ENCODE results near the gene MLST8.

MLST8 gene

DNA sequence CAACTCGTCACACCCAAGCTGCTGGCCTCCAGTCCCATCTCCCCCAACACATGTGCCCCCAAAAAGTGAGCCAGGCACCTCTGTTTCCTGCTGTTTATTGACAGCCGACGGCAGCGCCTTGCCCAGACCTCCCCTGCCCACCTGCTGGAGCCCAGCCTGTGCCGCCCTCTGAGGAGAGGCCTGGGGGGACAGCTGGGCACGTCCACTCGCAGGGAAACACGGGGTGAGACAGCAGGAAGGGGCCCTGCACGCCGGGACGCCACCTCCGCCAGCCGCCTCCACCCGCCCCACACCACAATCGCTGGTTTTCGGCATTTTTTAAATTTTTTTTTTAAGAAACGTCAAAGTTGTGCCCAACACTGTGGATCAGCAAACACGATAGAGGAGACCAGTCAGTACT is 28.2 kb upstream of the MLST8 start (continued):
- TF ChIP-seq, protein P1, sequence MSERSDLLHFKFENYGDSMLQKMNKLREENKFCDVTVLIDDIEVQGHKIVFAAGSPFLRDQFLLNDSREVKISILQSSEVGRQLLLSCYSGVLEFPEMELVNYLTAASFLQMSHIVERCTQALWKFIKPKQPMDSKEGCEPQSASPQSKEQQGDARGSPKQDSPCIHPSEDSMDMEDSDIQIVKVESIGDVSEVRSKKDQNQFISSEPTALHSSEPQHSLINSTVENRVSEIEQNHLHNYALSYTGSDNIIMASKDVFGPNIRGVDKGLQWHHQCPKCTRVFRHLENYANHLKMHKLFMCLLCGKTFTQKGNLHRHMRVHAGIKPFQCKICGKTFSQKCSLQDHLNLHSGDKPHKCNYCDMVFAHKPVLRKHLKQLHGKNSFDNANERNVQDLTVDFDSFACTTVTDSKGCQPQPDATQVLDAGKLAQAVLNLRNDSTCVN (tag by site-specific recombination; optimal IDR thresholded peaks at IDR 0.05) = no peak
- no peak for TF ChIP-seq ZNF792 (tag by site-specific recombination; IDR thresholded peaks at IDR 0.05)

DNA sequence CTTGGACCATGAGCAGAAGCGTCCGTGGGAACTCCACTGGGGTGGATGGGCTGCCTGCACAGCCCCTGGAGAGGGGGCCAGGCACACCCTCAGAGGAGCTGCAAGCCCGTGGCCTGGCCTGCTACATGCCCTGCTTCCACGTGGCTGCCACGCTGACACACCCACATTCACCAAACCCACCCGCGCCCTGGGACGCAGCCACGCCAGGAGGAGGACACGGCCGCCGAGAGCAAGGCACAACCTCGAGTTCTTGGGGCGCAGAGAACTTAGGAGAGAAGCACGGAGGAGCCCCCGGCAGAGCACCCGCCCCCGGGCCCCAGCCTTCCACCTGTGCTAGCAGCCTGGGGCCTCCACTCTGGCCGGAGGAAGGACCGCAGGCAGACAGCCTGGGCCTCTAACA is 27.7 kb upstream of the MLST8 start:
- Histone ChIP-seq H3K36me3 (ENCODE audit: control insufficient read depth in 2 of 2, insufficient read depth in 1 of 2, low read length in 2 of 2) (peaks cover 0 to 49% of the 10 kb centered on the region in 2 experiments; a peak in 1 of 3 replicates), H3K27ac (ENCODE audit: extremely low read depth, low read depth, low read length) (no peak overlapping the region), H3K4me3 (ENCODE audit: low read depth, low read length) (no peak overlapping the region), H3K9me3 (ENCODE audit: control insufficient read depth, insufficient read depth, low read depth, low read length) (no peaks in the 10 kb centered on the region), H3K4me1 (ENCODE audit: control insufficient read depth, insufficient read depth, low read length) (no peaks in the 10 kb centered on the region)
- ChIA-PET POLR2A (interaction anchor here (0.6 kb wide), 1 partner anchor 1452 kb away, joined by 3 read pairs; no protein-coding TSS in a partner anchor), CTCF (interaction anchor here (0.6 kb wide), 1 partner anchor 17 kb away, joined by 3 read pairs; no protein-coding TSS in a partner anchor)
- TF ChIP-seq ZBTB20 (tag by site-specific recombination; IDR thresholded peaks at IDR 0.05) (no peak), KLF10 (tag by site-specific recombination; IDR thresholded peaks at IDR 0.05) (0 out of 2 replicates have a peak, but pooled peaks have one; percentile 23)

DNA sequence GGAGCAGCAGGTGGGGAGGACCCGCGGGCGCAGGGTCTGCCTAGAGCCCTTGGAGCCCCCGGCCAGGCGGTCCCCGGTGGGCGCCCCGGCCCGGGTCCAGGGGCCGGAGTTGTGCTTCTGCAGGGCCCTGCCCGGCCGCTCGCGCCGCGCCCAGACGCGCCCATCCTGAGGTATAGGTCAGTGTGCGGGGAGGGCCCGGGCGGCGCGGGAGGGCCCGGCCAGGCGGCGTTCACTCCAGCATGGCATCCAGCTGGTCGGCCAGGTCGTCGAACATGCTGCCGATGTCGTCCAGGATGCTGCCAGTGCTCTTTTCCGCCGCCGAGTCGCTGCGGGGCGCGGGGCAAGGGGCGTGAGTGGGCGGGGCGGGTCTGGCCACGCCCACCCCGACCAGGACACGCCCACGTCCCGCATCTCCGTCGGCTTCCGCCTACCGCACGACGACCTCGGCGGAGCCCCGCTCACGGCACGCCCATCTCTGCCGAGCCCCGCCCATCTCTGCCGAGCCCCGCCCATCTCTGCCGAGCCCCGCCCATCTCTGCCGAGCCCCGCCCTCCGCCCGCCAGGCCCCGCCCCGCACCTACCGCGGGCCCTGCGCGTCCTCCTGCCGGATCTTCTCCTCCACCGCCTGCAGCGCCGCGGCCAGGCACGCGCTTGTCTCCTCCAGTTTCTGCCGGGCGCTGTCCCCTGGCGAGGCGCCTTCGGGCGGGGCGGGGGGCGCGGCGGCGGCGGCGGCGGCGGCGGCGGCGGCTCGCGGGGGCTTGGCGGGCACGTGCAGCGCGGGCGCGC is 26.7 kb upstream of the MLST8 start:
- TF ChIP-seq, protein P2, sequence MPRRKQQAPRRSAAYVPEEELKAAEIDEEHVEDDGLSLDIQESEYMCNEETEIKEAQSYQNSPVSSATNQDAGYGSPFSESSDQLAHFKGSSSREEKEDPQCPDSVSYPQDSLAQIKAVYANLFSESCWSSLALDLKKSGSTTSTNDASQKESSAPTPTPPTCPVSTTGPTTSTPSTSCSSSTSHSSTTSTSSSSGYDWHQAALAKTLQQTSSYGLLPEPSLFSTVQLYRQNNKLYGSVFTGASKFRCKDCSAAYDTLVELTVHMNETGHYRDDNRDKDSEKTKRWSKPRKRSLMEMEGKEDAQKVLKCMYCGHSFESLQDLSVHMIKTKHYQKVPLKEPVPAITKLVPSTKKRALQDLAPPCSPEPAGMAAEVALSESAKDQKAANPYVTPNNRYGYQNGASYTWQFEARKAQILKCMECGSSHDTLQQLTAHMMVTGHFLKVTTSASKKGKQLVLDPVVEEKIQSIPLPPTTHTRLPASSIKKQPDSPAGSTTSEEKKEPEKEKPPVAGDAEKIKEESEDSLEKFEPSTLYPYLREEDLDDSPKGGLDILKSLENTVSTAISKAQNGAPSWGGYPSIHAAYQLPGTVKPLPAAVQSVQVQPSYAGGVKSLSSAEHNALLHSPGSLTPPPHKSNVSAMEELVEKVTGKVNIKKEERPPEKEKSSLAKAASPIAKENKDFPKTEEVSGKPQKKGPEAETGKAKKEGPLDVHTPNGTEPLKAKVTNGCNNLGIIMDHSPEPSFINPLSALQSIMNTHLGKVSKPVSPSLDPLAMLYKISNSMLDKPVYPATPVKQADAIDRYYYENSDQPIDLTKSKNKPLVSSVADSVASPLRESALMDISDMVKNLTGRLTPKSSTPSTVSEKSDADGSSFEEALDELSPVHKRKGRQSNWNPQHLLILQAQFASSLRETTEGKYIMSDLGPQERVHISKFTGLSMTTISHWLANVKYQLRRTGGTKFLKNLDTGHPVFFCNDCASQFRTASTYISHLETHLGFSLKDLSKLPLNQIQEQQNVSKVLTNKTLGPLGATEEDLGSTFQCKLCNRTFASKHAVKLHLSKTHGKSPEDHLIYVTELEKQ (tag by site-specific recombination; IDR thresholded peaks at IDR 0.05; ENCODE audit: borderline replicate concordance) = no peak
- TF ChIP-seq ZSCAN16 (tag by site-specific recombination; IDR thresholded peaks at IDR 0.05) (no peak), ZNF621 (tag by site-specific recombination; IDR thresholded peaks at IDR 0.05) (no peak), ZNF549 (tag by site-specific recombination; IDR thresholded peaks at IDR 0.05) (no peak), YY2 (tag by site-specific recombination; IDR thresholded peaks at IDR 0.05) (no peak), ZNF239 (tag by site-specific recombination; IDR thresholded peaks at IDR 0.05) (no peak), KLF8 (tag by site-specific recombination; IDR thresholded peaks at IDR 0.05) (peak; percentile 97), ZNF324 (tag by site-specific recombination; IDR thresholded peaks at IDR 0.05) (no peak), KLF1 (tag by site-specific recombination; IDR thresholded peaks at IDR 0.05) (peak; percentile 36; the same call in 1 of the 2 replicates), KLF10 (tag by site-specific recombination; IDR thresholded peaks at IDR 0.05) (peak; percentile 89), TRIM28 (IDR thresholded peaks at IDR 0.05; ENCODE audit: borderline replicate concordance, low read length) (no peak), ZNF514 (tag by site-specific recombination; IDR thresholded peaks at IDR 0.05) (no peak), KLF9 (tag by site-specific recombination; IDR thresholded peaks at IDR 0.05; ENCODE audit: low read depth) (peak; percentile 95), MZF1 (tag by site-specific recombination; IDR thresholded peaks at IDR 0.05; ENCODE audit: borderline replicate concordance) (no peak), ZNF521 (tag by site-specific recombination; IDR thresholded peaks at IDR 0.05) (no peak), SP3 (tag by site-specific recombination; IDR thresholded peaks at IDR 0.05) (0 out of 2 replicates have a peak, but pooled peaks have one; percentile 26)
- TF ChIP-seq, protein P3, sequence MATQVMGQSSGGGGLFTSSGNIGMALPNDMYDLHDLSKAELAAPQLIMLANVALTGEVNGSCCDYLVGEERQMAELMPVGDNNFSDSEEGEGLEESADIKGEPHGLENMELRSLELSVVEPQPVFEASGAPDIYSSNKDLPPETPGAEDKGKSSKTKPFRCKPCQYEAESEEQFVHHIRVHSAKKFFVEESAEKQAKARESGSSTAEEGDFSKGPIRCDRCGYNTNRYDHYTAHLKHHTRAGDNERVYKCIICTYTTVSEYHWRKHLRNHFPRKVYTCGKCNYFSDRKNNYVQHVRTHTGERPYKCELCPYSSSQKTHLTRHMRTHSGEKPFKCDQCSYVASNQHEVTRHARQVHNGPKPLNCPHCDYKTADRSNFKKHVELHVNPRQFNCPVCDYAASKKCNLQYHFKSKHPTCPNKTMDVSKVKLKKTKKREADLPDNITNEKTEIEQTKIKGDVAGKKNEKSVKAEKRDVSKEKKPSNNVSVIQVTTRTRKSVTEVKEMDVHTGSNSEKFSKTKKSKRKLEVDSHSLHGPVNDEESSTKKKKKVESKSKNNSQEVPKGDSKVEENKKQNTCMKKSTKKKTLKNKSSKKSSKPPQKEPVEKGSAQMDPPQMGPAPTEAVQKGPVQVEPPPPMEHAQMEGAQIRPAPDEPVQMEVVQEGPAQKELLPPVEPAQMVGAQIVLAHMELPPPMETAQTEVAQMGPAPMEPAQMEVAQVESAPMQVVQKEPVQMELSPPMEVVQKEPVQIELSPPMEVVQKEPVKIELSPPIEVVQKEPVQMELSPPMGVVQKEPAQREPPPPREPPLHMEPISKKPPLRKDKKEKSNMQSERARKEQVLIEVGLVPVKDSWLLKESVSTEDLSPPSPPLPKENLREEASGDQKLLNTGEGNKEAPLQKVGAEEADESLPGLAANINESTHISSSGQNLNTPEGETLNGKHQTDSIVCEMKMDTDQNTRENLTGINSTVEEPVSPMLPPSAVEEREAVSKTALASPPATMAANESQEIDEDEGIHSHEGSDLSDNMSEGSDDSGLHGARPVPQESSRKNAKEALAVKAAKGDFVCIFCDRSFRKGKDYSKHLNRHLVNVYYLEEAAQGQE (tag by site-specific recombination; IDR thresholded peaks at IDR 0.05) = no peak
- TF ChIP-seq, protein P4, sequence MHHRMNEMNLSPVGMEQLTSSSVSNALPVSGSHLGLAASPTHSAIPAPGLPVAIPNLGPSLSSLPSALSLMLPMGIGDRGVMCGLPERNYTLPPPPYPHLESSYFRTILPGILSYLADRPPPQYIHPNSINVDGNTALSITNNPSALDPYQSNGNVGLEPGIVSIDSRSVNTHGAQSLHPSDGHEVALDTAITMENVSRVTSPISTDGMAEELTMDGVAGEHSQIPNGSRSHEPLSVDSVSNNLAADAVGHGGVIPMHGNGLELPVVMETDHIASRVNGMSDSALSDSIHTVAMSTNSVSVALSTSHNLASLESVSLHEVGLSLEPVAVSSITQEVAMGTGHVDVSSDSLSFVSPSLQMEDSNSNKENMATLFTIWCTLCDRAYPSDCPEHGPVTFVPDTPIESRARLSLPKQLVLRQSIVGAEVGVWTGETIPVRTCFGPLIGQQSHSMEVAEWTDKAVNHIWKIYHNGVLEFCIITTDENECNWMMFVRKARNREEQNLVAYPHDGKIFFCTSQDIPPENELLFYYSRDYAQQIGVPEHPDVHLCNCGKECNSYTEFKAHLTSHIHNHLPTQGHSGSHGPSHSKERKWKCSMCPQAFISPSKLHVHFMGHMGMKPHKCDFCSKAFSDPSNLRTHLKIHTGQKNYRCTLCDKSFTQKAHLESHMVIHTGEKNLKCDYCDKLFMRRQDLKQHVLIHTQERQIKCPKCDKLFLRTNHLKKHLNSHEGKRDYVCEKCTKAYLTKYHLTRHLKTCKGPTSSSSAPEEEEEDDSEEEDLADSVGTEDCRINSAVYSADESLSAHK (tag by site-specific recombination; IDR thresholded peaks at IDR 0.05) = no peak
- no peaks in the 10 kb centered on the region for H3K9me3 ChIP-seq (ENCODE audit: control insufficient read depth, insufficient read depth, low read depth, low read length)
- peaks cover 0 to 50% of the 10 kb centered on the region in 2 experiments; a peak in 1 of 3 replicates for H3K36me3 ChIP-seq (ENCODE audit: control insufficient read depth in 2 of 2, insufficient read depth in 1 of 2, low read length in 2 of 2)
- H3K27ac ChIP-seq (ENCODE audit: extremely low read depth, low read depth, low read length) = no peak overlapping the region
- ChIA-PET CTCF (no interaction called here), POLR2A (no interaction called here)
- no peak overlapping the region for H3K4me3 ChIP-seq (ENCODE audit: low read depth, low read length)
- H3K4me1 ChIP-seq (ENCODE audit: control insufficient read depth, insufficient read depth, low read length) = no peaks in the 10 kb centered on the region

All from HEK293 (cell line).